Skin epidermis (tissue), 12 donors: ENCODE measurements around the gene COLEC12.
A peak's percentile ranks its signal among the peaks of the same experiment; 100 is the strongest.

ENCODE experiments used
- H3K27ac ChIP-seq, 21 experiments: fragments of 200-600 bp; sonication (generic) in 11 of 21; one replicate each; pipeline ENCODE4 v1.5.0; 2020; ENCODE audit warnings: mild to moderate bottlenecking in 3 of 21, inconsistent platforms in 2 of 21, moderate library complexity in 2 of 21
- H3K4me3 ChIP-seq, 7 experiments: fragments of 200-600 bp; sonication (generic) in 2 of 7; one replicate each; pipeline ENCODE4 v1.5.0; 2020; ENCODE audit warnings: inconsistent platforms in 2 of 7, mild to moderate bottlenecking in 2 of 7, moderate library complexity in 1 of 7

COLEC12 gene

GRCh38 chr18:453400-453799 lies 47.1 kb downstream of the COLEC12 start:
- H3K4me3 ChIP-seq = no peak overlapping the region
- H3K27ac ChIP-seq = no peak overlapping the region

DNA sequence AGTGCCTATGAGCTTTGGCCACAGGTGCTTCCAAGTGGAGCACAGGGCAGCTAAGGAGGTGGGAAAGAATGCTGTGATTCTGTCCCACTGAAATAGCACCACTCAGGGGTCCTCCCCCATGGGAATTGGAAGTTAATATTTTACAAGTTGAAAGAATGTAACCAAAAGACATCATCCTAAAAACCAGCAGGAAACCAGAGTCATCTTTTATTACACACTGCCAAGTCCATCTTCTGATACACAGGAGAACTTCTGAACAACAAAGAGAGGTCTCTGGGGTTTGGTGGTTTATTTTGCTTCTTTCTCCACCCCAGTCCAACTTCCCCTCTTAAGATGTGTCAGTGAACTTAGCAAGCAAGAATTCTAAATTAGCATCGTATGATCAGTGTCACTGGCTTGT lies 47.7 kb downstream of the COLEC12 start:
- Histone ChIP-seq H3K27ac (no peak overlapping the region), H3K4me3 (no peak overlapping the region)

DNA sequence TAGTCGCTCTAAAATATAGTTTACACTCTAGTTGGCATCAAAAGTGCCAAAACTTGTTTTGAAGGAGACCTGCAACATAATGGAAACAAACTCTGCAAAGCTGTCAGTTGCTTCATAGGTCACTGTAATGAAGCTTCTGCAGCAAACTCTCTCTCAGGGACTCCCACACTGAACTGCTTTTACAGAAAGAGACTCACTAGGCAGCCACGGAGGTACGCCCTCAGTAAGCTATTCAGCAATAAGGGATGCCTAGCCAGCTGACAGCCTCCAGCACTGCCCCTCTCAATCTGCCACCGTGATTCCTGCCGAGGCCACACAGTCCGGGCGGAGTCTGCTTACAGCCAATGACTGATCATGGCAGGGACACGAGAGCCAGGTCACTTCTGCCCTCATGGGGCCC lies 51.1 kb downstream of the COLEC12 start:
- peak overlapping the region in 3 of 21 experiments; percentile 1 to 50 (median 39) for H3K27ac ChIP-seq
- no peak overlapping the region for H3K4me3 ChIP-seq

- Histone ChIP-seq H3K4me3 (no peak overlapping the region), H3K27ac (peak overlapping the region in 1 of 21 experiments; percentile 25)
Measured at GRCh38 chr18:448116-448790, 52.2 kb downstream of the COLEC12 start.

- Histone ChIP-seq H3K27ac (no peak overlapping the region), H3K4me3 (no peak overlapping the region)
Measured at GRCh38 chr18:446941-447560, 53.5 kb downstream of the COLEC12 start.

- Histone ChIP-seq H3K27ac (no peak overlapping the region), H3K4me3 (no peak overlapping the region)
Measured at GRCh38 chr18:445055-445454, 55.4 kb downstream of the COLEC12 start.

GRCh38 chr18:438571-438970 lies 61.9 kb downstream of the COLEC12 start:
- no peak overlapping the region for H3K27ac ChIP-seq
- no peak overlapping the region for H3K4me3 ChIP-seq

GRCh38 chr18:435940-436339 lies 64.6 kb downstream of the COLEC12 start:
- no peak overlapping the region for H3K4me3 ChIP-seq
- H3K27ac ChIP-seq = no peak overlapping the region

DNA sequence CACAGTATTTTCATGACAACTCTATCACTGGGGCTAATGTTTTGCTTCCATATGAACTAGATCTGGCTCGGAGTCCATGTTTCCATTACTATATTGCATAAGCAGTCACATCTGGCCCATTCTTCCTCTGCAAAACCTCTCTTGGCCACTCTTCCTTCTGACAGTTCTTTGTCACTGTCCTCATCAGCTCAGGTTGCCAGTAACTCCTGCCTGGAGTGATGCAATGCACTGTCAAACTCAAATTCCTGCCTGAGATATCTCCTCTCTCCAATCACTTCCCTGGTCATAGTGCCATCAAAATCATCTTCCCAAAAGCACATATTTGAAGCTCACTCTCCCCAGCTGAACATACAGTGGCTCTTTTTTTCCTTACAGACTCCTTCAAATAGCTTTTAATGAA lies 66.1 kb downstream of the COLEC12 start:
- Histone ChIP-seq H3K27ac (no peak overlapping the region), H3K4me3 (no peak overlapping the region)

GRCh38 chr18:433960-434359 lies 66.5 kb downstream of the COLEC12 start:
- H3K4me3 ChIP-seq = no peak overlapping the region
- no peak overlapping the region for H3K27ac ChIP-seq

DNA sequence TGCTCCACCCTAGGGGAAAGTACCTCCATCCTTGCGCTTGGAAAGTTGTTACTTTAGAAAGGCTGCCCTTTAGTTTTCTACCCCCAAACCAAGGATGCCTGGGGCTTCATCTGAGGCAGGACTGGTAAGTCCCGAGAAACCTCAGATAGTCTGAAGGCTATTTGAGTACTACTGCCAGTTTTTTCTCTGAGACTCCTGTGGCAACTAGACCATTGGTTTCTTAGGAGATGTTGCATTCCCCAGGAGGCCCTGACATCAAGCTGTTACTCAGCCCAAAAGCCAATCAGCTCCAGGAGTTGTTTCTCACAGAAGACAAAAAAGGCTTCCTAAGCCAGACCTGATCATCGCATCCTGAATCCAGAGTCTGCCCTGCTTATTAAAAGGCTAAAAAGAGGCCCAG lies 67.2 kb downstream of the COLEC12 start:
- Histone ChIP-seq H3K27ac (no peak overlapping the region), H3K4me3 (no peak overlapping the region)

GRCh38 chr18:432791-433190 lies 67.7 kb downstream of the COLEC12 start:
- Histone ChIP-seq H3K4me3 (no peak overlapping the region), H3K27ac (no peak overlapping the region)

- H3K27ac ChIP-seq = no peak overlapping the region
- H3K4me3 ChIP-seq = no peak overlapping the region
Measured at GRCh38 chr18:429030-429429, 71.5 kb downstream of the COLEC12 start.

DNA sequence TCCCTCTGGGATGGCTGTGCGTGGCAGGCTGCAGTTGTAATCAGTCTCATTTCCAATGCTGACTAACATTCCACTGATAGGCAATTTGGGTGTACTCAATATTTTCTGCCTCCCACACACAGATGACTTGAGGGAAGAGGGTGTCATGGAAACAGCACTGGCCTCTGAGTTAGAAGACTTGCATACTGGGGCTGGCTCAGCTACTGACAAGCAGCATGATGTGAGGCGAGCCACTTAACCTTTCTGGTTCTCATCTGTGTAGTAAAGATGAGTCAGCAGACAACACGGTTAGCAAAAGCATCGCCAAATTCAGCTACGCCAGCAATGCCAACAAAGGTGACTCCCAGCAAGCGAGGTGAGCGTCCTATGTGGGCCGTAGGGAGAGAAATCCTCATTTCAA lies 73.5 kb downstream of the COLEC12 start:
- no peak overlapping the region for H3K27ac ChIP-seq
- H3K4me3 ChIP-seq = no peak overlapping the region

GRCh38 chr18:425106-425745 lies 75.3 kb downstream of the COLEC12 start:
- Histone ChIP-seq H3K27ac (peak overlapping the region in 2 of 21 experiments; percentile 55 to 61), H3K4me3 (no peak overlapping the region)

DNA sequence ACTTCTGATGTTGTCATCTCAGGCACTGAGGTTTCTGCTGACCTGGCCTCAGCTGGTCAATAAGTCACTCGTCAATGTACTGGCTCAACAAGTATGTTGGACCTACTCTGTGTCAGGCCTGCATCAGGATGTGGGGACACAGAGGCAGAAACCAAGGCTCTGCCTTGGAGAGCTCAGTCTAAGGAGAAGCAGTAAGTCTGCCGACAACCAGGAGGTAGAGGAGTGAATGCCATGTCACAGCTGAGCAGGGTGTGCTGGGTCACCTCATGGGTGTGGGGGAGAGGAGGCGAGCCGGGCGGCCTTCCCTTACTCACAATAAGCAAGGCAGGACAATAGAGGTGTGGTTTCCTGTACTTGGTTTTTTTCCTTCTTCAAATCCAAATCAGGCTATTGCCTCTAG lies 75.8 kb downstream of the COLEC12 start:
- Histone ChIP-seq H3K4me3 (no peak overlapping the region), H3K27ac (peak overlapping the region in 2 of 21 experiments; percentile 55 to 61)

DNA sequence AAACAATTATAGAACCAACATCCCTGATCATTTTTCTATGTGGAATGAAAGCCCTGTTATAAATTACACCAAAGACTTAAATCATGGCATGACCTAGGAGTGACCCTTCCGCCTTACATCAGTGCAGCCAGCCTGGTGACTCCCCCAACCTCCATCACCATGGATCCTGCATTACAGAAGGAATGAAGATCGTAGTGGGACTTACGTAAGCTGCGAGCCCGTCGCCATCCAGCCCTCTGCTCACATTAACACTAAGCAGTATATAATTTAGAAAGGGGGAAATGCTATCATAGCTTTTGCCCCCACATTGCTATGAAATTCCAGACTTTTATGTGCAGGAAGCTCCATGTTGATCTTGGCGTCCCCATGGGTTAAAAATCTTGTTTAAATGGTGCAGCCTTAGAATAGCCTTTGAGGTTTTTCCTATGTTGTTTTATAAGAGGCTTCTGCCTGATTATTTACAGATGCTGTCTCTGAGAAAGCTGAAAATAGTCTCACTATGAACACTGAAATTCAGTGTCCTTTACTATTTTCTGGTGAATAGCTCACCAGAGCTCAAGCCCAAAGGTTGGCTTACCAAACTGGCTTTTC lies 76.3 kb downstream of the COLEC12 start:
- H3K4me3 ChIP-seq = no peak overlapping the region
- H3K27ac ChIP-seq = peak overlapping the region in 2 of 21 experiments; percentile 55 to 61

GRCh38 chr18:422966-423365 lies 77.5 kb downstream of the COLEC12 start:
- no peak overlapping the region for H3K27ac ChIP-seq
- no peak overlapping the region for H3K4me3 ChIP-seq

DNA sequence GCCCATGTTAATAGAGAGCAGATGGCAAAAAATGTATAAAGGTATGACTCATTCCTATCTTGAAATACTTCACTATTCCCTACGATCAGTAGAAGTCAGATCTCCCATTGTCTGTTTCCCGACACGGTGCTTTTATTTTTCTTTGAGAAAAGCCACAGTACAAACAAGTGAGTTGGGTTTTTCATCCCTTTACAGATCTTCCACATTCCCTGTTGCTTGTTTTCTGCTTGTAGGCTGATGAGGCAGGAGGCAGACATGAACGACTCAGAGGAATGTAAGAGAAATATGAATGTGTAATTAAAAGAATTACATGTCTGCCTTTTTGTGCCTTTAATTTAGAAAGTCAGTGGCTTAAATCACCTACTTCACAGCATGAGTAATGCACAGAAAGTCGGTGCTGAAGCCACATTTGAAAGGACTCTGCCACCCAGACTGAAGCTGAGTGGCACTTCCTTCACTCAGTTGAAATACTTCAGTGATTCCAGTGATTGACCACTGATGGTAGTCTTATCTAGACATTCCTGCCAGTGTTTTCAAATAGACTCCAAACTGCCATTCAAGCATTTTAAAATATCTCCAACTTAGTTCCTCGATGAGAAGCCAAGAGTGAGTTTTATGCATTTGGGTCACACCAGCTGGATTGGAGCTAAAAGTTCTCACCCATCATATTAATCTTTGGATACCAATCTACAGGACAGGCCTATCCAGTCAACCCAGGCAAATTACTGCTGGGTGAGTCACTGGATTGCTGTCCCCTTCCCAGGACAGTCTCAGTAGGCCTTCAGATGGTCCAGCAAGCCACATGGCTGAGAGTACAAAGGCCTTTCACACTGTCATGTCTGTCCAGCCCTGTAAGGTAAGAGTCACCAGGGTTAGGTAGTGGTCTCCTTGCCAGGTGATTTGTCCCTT lies 79.0 kb downstream of the COLEC12 start:
- Histone ChIP-seq H3K4me3 (no peak overlapping the region), H3K27ac (peak overlapping the region in 4 of 21 experiments; percentile 11 to 52 (median 37))
